BLaER1 treated with 17β-estradiol and CSF1 and Interleukin-3, amounts not matched to agents 10 nM and 100 nM (cell line): ENCODE results near the gene DUSP10.

Source experiments
- H3K27ac ChIP-seq, 11 experiments: shearing (Covaris generic); formaldehyde crosslinking; 2 replicates each; pipeline ENCODE4 v1.8.1; 2022
- H3K27me3 ChIP-seq, 11 experiments: shearing (Covaris generic); formaldehyde crosslinking; 2 replicates each; pipeline ENCODE4 v1.8.1; 2022
- H3K36me3 ChIP-seq, 11 experiments: shearing (Covaris generic); formaldehyde crosslinking; 2 replicates each; pipeline ENCODE4 v1.8.1; 2022
- H3K4me1 ChIP-seq, 10 experiments: shearing (Covaris generic); formaldehyde crosslinking; 2 replicates each; pipeline ENCODE4 v1.8.1; 2022
- H3K4me2 ChIP-seq, 11 experiments: shearing (Covaris generic); formaldehyde crosslinking; 2 replicates each; pipeline ENCODE4 v1.8.1; 2022
- H3K4me3 ChIP-seq, 10 experiments: shearing (Covaris generic); formaldehyde crosslinking; 2 replicates each; pipeline ENCODE4 v1.8.1; 2022
- H3K9ac ChIP-seq, 11 experiments: shearing (Covaris generic); formaldehyde crosslinking; 2 replicates each; pipeline ENCODE4 v1.8.1; 2022
- H3K9me3 ChIP-seq, 11 experiments: shearing (Covaris generic); formaldehyde crosslinking; replicated peaks in 1 of 11; 2 replicates each; pipeline ENCODE4 v1.8.1; 2022
- H4K20me1 ChIP-seq, 11 experiments: shearing (Covaris generic); formaldehyde crosslinking; 2 replicates each; pipeline ENCODE4 v1.8.1; 2022
- Cebpa-rat ChIP-seq, 11 experiments: shearing (Covaris generic); IDR thresholded peaks; 2 replicates each; pipeline ENCODE4 v1.8.1; 2022

The DUSP10 gene

GRCh38 chr1:221716713-221717484 lies 25.0 kb downstream of the DUSP10 start:
- peaks cover 27 to 98% (median 52%) of the 10 kb centered on the region in 10 experiments for H3K4me1 ChIP-seq
- no peak for TF ChIP-seq Cebpa-rat (IDR thresholded peaks at IDR 0.05)
- H3K27ac ChIP-seq: peak overlapping the region in 3 of 11 experiments; percentile 11 to 24 (median 22); a peak in 3 of 22 replicates
- no peaks in the 10 kb centered on the region for H3K27me3 ChIP-seq
- peak overlapping the region in 3 of 11 experiments; percentile 28 to 86 (median 83); a peak in 4 of 22 replicates for H3K4me2 ChIP-seq
- 0 out of 22 replicates have a peak overlapping the region, but pooled peaks of 1 of the 11 experiments have one; percentile 9 for H3K9ac ChIP-seq
- peaks cover 5 to 28% (median 15%) of the 10 kb centered on the region in 11 experiments; a peak in 18 of 22 replicates for H3K36me3 ChIP-seq
- peaks cover 0 to 24% (median 0%) of the 10 kb centered on the region in 11 experiments; a peak in 6 of 22 replicates for H4K20me1 ChIP-seq
- no peak overlapping the region for H3K4me3 ChIP-seq
- peaks cover 0 to 16% (median 13%) of the 10 kb centered on the region in 11 experiments; a peak in 17 of 22 replicates for H3K9me3 ChIP-seq

DNA sequence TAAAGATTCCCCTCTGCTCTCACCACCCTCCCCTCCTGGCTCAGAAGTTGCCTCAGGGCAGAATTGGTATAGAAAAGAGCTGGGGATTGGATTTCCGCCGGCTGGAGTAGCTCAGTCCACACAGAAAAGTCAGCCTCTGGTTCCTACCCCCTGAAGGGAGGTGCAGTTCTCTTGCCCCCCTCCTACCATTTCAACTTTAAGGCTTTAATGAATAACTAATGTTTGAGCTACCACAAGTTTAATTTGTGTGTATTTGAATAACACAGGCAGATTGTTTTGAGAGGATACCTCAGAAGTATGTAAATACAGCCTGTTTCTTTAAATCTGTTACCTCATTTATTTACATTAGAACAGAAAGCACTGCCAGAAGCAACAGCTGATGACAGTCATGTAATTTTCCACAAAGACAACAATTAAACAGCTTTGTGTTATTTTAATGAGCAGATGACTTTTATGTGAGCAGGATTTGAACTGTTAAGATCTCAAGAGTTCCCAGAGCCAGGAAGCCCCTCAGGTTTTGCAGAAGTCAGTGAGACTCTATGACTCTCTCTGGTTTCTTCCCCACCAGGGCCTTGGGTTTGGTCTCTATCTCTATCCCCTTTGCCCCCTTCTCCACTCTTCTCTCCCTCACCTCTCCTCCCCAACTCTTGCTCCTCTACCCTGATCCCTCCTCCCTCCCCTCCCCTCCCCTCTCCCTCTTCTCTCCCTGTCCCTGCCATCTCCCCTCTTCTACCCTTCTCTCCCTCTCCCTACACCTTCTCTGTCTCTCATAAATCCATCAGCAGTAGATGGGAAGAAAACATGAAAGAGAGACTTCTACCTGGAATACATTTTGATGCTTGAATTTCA lies 26.3 kb downstream of the DUSP10 start:
- peak overlapping the region in 4 of 11 experiments; percentile 10 to 86 (median 50); a peak in 6 of 22 replicates for H3K4me2 ChIP-seq
- H3K4me1 ChIP-seq: peaks cover 36 to 98% (median 66%) of the 10 kb centered on the region in 10 experiments
- peak overlapping the region in 1 of 11 experiments; percentile 9; a peak in 1 of 22 replicates for H3K9ac ChIP-seq
- no peaks in the 10 kb centered on the region for H3K27me3 ChIP-seq
- TF ChIP-seq Cebpa-rat (IDR thresholded peaks at IDR 0.05): no peak
- H3K36me3 ChIP-seq: peaks cover 5 to 28% (median 12%) of the 10 kb centered on the region in 11 experiments; a peak in 16 of 22 replicates
- peak overlapping the region in 5 of 11 experiments; percentile 12 to 86 (median 33); a peak in 4 of 22 replicates for H3K27ac ChIP-seq
- H4K20me1 ChIP-seq: peaks cover 0 to 16% (median 0%) of the 10 kb centered on the region in 11 experiments; a peak in 5 of 22 replicates
- no peak overlapping the region for H3K4me3 ChIP-seq
- peaks cover 0 to 16% (median 13%) of the 10 kb centered on the region in 11 experiments; a peak in 17 of 22 replicates for H3K9me3 ChIP-seq

DNA sequence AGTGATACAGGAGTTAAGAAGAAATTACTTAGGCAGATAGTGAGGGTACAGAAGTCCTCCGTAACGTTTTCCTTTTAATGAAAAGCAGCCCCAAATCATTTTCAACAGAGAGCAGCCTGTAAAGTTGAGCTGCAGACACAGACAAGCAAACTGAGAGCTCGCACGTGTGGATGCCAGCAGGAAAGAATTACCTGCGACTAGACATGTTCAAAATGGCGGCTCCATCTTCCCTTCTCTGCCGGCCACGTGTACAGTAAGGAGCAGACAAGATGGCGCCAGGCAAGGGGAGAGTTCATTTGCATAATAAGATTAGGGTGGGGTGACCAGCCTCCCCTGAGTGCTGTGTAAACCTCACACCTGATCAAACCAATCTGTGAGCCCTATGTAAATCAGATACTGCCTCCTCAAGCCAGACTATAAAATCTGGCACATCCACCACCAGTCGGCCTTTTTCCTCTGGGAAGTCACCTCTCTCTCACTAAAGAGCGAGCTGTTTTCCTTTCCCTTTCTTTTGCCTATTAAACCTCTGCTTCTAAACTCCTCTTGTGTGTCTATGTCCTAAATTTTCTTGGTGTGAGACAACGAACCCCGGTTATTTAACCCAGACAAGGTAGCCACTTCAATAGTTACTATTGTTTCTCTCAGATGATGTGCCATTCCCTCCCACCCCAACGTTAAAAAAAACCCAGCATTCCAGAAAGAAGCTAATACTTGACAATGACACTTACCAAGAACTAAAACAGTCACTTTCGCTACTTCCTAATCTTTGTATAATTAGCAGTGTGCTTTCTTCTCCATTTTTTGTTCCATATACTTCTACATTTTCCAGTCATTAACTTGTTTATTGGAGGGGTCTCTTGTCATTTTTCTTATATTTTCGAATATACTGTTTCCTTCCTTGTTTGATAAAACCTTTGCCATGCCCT lies 27.4 kb downstream of the DUSP10 start:
- H3K4me1 ChIP-seq: peaks cover 40 to 98% (median 74%) of the 10 kb centered on the region in 10 experiments
- H3K4me3 ChIP-seq: no peak overlapping the region; a peak in 1 of 20 replicates
- H3K27ac ChIP-seq: peak overlapping the region in 9 of 11 experiments; percentile 20 to 96 (median 88); a peak in 12 of 22 replicates
- H3K36me3 ChIP-seq: peaks cover 3 to 19% (median 12%) of the 10 kb centered on the region in 11 experiments; a peak in 16 of 22 replicates
- peak overlapping the region in 8 of 11 experiments; percentile 52 to 88 (median 84); a peak in 15 of 22 replicates for H3K4me2 ChIP-seq
- no peaks in the 10 kb centered on the region for H3K27me3 ChIP-seq
- H4K20me1 ChIP-seq: peaks cover 0 to 15% (median 0%) of the 10 kb centered on the region in 11 experiments; a peak in 5 of 22 replicates
- peaks cover 0 to 16% (median 13%) of the 10 kb centered on the region in 11 experiments; a peak in 17 of 22 replicates for H3K9me3 ChIP-seq
- no peak overlapping the region for H3K9ac ChIP-seq
- no peak for TF ChIP-seq Cebpa-rat (IDR thresholded peaks at IDR 0.05)

DNA sequence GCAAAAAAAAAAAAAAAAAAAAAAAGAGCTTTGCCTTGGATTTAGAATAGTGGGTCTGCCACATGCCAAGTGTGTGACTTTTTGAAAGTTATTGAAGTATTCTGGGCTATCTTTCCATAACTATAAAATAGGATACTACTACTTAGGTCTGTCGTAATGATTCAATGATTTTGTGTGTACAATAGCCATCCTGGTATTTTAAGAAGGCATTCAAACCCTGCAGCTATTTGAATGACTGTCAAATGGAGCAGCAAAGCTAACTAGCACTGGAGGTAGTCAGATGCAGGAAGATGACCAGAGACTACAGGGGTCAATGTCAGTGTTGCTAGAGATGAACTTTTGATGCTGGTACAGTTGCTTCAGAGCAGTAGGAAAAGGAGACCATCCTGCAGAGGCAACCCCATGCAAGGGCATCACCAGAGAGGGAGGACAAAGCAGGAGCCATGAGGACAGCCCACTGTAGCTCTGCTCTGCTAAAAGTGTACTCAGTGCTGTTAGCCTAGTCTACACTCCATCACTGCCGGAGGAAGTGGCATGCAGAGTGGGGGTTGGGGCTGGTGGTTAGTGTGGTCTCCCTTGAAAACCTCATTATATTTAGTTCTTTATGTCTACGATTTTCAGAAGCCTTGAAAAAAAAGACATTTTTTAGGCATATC lies 29.0 kb downstream of the DUSP10 start:
- Histone ChIP-seq H4K20me1 (peaks cover 0 to 7% (median 0%) of the 10 kb centered on the region in 11 experiments; a peak in 3 of 22 replicates), H3K4me3 (peak overlapping the region in 6 of 10 experiments; percentile 2 to 52 (median 14); a peak in 7 of 20 replicates), H3K27me3 (no peaks in the 10 kb centered on the region), H3K9me3 (peaks cover 0 to 16% (median 13%) of the 10 kb centered on the region in 11 experiments; a peak in 17 of 22 replicates), H3K4me1 (peaks cover 55 to 97% (median 73%) of the 10 kb centered on the region in 10 experiments), H3K9ac (peak overlapping the region in 10 of 11 experiments; percentile 3 to 73 (median 66); a peak in 18 of 22 replicates), H3K27ac (peak overlapping the region; percentile 56 to 96 (median 88)), H3K4me2 (peak overlapping the region; percentile 69 to 88 (median 84)), H3K36me3 (peaks cover 3 to 17% (median 9%) of the 10 kb centered on the region in 11 experiments; a peak in 16 of 22 replicates)
- TF ChIP-seq Cebpa-rat (IDR thresholded peaks at IDR 0.05): no peak

DNA sequence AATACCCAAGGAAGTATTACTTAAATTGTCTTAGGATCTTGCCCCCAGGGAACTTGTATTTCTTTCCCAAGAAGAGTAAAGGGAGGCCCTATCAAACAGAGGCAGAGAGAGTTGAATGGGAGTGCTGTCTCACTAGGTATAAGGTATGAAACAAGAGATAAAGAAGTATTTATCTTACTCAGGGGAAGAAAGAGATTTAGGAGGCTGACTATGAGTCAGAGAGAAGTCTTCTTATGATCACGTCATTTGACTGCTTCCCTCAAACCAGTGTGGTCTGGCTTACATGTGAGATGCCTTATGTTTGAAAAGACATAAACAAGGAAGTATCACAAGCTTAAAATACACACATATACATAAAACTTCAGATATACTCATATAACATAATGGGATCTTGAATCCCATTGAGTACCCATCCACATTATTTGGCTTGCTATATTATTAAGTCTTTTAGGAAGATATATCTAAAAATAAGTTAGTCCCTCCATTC lies 29.6 kb downstream of the DUSP10 start:
- peak overlapping the region; percentile 69 to 88 (median 84) for H3K4me2 ChIP-seq
- H3K4me1 ChIP-seq: peaks cover 58 to 98% (median 79%) of the 10 kb centered on the region in 10 experiments
- peak overlapping the region; percentile 56 to 96 (median 88) for H3K27ac ChIP-seq
- peaks cover 0 to 16% (median 13%) of the 10 kb centered on the region in 11 experiments; a peak in 17 of 22 replicates for H3K9me3 ChIP-seq
- H4K20me1 ChIP-seq: peaks cover 0 to 7% (median 0%) of the 10 kb centered on the region in 11 experiments; a peak in 3 of 22 replicates
- H3K9ac ChIP-seq: peak overlapping the region in 9 of 11 experiments; percentile 51 to 73 (median 62); a peak in 15 of 22 replicates
- H3K27me3 ChIP-seq: no peaks in the 10 kb centered on the region
- peaks cover 3 to 17% (median 9%) of the 10 kb centered on the region in 11 experiments; a peak in 16 of 22 replicates for H3K36me3 ChIP-seq
- no peak for TF ChIP-seq Cebpa-rat (IDR thresholded peaks at IDR 0.05)
- H3K4me3 ChIP-seq: peak overlapping the region in 1 of 10 experiments; percentile 1; a peak in 1 of 20 replicates

GRCh38 chr1:221711656-221712055 lies 30.2 kb downstream of the DUSP10 start:
- peaks cover 64 to 98% (median 82%) of the 10 kb centered on the region in 10 experiments for H3K4me1 ChIP-seq
- H3K27ac ChIP-seq: peak overlapping the region; percentile 56 to 96 (median 88)
- peaks cover 3 to 17% (median 9%) of the 10 kb centered on the region in 11 experiments; a peak in 14 of 22 replicates for H3K36me3 ChIP-seq
- no peak for TF ChIP-seq Cebpa-rat (IDR thresholded peaks at IDR 0.05)
- peaks cover 0 to 7% (median 0%) of the 10 kb centered on the region in 11 experiments; a peak in 2 of 22 replicates for H4K20me1 ChIP-seq
- peaks cover 0 to 16% (median 13%) of the 10 kb centered on the region in 11 experiments; a peak in 17 of 22 replicates for H3K9me3 ChIP-seq
- H3K27me3 ChIP-seq: no peaks in the 10 kb centered on the region
- peak overlapping the region in 1 of 10 experiments; percentile 1; a peak in 1 of 20 replicates for H3K4me3 ChIP-seq
- peak overlapping the region in 8 of 11 experiments; percentile 51 to 72 (median 61); a peak in 13 of 22 replicates for H3K9ac ChIP-seq
- H3K4me2 ChIP-seq: peak overlapping the region; percentile 69 to 88 (median 84); a peak in 21 of 22 replicates
